HG03280 (cell line): ENCODE results near the gene TRIM44.

ENCODE experiments used
- ATAC-seq: cut with Tn5 transposase; IDR thresholded peaks from one replicate; pipeline ENCODE4 v1.9.1; 2021; ENCODE audit warnings: mild to moderate bottlenecking, moderate library complexity; ENCODE audit not compliant: unreplicated experiment

Gene TRIM44, protein sequence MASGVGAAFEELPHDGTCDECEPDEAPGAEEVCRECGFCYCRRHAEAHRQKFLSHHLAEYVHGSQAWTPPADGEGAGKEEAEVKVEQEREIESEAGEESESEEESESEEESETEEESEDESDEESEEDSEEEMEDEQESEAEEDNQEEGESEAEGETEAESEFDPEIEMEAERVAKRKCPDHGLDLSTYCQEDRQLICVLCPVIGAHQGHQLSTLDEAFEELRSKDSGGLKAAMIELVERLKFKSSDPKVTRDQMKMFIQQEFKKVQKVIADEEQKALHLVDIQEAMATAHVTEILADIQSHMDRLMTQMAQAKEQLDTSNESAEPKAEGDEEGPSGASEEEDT

DNA sequence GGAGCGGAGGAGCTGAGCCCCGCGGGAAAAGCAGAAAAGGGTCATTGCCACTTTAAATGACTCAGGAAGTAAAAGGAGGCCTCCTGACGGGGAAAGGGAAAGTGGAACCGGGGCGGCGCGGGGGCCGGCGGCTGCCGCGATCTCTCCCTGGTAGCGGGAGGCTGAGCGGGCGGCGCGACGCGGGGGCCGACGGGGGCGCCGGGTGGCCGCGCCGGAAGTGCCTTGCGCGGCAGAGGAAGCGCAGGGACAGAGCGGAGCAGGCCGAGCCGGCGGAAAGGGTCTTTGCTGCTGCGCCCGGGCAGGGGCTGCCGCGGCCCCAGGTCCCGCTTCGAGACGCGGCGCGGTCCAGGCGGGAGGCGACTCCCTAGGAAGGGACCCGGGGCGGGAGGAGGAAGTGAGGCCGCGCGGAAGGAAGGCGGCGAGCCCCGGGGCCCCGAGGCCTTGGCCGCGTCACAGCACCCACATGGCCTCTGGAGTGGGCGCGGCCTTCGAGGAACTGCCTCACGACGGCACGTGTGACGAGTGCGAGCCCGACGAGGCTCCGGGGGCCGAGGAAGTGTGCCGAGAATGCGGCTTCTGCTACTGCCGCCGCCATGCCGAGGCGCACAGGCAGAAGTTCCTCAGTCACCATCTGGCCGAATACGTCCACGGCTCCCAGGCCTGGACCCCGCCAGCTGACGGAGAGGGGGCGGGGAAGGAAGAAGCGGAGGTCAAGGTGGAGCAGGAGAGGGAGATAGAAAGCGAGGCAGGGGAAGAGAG is at the start of gene TRIM44:
TSS of gene TRIM44 (plus strand) at position 127 of the 759 bp plus-strand sequence. CDS start at position 464, 337 bp downstream.
- ATAC-seq, result peak; percentile 87

DNA sequence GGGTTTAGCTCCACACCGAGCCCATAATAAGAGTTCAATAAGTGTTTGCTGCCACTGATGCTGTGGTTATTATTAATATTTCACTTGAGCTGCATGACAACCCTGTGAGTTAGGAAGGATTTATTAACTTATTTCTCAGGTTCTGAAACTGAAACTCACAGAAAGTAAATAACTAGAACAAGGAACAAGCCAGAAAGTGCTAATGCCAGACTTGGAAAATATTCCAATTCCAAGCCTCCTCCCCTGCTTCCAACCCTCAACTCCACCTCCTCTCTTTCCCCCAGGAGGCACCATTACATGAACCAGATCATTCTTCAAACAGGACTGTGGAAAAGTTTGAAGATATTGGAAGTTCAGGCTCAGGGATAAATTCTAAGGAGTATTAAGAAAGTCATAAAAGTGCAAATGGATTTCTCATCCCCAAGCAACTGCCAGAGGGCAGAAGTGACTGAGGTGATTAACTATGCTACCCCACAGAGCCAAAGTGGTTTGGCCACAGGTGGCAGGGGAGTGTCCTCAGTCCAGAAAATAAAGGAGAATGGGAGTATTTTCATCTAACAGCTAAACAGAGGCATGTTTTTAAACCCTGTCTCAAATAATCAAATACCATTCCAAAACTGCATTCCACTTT is 47.5 kb upstream of the TRIM44 start:
- ATAC-seq, result no peak

DNA sequence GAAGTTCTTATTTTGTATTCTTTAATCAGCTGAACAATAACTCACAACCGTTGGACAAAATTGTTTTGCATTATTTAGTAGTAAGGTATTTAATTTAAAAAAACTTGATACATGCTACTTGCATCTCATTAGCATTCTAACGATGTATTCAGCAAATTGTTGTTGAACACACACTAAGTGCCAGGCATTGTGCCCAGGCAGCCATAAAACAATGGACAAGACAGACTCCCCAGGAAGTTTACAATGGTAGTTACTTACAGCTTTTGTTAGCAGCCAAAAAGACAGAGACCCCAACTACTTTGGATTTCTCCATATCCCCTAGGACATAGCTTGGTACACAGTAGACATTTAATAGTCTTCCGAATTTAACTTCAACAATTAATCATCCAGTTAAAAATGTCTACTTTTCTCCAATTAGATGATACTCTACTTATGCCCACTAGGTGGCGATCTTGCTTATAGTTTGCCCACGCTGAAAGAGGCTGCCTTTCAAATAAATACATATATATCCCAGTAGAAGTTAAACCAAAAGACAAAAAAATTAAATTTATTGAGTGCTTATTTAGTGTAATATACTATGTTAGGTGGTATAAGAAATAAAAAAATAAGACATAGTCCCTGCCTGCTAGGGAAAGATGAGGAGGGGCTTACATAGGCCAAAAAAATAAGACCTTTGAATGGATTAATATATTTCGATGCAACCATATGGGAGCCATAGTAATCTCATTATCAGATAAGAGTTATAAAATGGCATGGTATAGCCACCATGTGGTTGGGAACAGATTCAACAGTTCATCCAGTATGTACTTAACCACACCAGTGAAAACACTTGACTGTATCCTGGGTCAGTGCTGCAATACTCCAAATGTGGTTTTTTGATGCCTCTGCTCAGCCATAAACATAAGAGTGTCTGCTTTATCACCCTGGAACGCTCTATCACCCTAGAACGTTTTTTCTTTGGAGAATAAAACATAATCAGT is 46.4 kb upstream of the TRIM44 start:
- ATAC-seq, result no peak

DNA sequence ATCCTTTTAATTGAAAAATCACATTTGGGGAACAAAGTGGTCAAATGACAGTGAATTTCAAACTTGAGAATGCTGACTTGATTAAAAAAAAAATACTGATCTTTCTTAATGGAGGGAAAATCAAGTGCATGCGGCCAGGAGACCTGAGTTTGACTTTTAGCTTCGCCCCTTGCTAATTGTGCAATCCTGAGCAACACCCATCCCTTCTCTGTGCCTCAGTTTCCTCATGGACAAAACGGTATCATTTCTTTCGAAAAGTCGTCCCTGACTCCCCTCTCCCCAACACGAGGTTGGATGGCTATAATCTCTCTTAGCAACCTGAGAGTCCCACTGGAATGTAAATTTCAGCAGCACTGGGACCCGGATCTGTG is 45.3 kb upstream of the TRIM44 start:
- ATAC-seq, result no peak

DNA sequence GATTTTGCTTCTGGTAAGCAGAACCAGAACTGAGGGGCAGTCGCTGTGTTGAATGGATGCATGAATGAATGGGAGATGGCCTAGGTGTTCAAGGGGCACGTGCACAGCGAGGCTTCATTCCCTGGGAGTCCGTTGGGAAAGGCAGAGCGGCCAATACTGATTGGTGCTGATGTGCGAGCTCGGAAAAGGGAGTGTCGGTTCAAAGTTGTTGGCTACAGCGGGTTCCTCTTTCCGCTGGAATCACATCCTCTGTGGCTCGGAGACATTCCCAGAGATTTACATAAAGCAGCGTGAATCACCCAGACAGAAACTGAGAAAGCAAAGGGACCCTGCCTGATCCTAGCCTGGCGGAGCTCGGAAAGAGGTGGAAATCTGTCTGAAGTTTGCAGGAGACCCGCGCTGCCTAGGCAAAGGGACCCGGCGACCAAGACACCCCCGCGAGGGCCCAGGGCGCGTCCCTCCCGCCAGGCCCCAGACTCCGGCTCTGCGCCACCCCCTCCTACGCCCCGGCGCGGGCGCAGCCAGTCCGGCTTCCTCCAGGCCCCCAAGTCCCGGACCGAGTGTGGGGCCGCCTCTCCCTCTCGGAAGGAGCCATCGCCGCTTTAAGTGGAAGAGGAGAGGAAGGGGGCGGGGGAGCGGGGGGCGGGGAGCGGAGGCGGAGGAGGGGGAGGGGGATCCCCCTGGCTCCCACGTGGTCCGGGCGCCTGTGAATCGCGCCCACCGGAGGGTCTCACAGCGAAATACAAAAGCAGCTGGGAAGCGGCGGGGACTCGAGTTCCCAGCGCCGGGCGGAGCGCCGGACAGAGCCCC is 44.7 kb upstream of the TRIM44 start, which contains the start of gene FJX1:
TSS of gene FJX1 (plus strand) at position 774 of the 810 bp plus-strand sequence. CDS start 177 bp downstream, outside the sequence.
- peak; percentile 31 for ATAC-seq

DNA sequence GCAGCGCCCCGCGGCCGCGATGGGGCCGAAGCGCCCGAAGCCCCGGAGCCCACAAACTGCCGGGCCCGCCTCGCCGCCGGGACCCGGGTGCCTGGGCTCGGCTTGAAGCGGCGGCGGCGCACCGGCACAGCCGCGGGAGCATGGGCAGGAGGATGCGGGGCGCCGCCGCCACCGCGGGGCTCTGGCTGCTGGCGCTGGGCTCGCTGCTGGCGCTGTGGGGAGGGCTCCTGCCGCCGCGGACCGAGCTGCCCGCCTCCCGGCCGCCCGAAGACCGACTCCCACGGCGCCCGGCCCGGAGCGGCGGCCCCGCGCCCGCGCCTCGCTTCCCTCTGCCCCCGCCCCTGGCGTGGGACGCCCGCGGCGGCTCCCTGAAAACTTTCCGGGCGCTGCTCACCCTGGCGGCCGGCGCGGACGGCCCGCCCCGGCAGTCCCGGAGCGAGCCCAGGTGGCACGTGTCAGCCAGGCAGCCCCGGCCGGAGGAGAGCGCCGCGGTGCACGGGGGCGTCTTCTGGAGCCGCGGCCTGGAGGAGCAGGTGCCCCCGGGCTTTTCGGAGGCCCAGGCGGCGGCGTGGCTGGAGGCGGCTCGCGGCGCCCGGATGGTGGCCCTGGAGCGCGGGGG is 44.0 kb upstream of the TRIM44 start:
- peak; percentile 44 for ATAC-seq

DNA sequence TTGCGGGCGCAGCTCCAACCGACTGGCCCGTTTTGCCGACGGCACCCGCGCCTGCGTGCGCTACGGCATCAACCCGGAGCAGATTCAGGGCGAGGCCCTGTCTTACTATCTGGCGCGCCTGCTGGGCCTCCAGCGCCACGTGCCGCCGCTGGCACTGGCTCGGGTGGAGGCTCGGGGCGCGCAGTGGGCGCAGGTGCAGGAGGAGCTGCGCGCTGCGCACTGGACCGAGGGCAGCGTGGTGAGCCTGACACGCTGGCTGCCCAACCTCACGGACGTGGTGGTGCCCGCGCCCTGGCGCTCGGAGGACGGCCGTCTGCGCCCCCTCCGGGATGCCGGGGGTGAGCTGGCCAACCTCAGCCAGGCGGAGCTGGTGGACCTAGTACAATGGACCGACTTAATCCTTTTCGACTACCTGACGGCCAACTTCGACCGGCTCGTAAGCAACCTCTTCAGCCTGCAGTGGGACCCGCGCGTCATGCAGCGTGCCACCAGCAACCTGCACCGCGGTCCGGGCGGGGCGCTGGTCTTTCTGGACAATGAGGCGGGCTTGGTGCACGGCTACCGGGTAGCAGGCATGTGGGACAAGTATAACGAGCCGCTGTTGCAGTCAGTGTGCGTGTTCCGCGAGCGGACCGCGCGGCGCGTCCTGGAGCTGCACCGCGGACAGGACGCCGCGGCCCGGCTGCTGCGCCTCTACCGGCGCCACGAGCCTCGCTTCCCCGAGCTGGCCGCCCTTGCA is 43.3 kb upstream of the TRIM44 start:
- ATAC-seq, result peak; percentile 34

DNA sequence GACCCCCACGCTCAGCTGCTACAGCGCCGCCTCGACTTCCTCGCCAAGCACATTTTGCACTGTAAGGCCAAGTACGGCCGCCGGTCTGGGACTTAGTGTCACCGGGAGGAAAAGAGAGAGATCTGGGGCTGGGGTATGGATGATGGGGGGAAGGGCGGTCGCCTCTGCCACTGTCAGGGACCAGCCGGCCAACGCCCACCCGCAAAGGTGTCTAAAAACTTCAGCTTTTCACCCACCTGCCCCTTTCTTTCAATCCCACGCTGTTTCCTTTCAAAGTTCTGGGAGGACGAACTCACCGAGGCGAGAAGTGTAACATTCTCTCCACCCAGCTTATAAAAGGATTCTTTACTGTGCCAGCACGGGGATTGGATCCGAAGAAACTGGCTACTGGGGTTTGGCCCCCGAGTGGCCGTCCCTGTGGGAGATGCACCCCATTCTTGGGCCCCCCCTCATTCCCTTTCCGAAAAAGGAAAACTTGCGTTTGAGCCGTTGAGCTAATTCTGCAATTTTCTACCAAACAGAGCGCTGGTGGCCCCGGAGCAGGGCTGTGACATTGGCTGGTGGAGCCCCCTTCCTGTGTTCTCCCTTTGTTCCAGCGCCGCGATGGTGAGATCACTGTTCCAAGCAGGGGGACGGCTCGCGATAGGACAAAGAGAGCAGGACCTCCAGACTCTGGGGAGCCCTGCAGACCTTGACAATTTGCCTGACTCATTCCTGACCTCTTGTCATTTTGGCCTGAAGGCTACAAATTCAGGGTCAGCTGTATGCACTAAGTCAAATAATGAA is 42.5 kb upstream of the TRIM44 start:
- no peak for ATAC-seq

DNA sequence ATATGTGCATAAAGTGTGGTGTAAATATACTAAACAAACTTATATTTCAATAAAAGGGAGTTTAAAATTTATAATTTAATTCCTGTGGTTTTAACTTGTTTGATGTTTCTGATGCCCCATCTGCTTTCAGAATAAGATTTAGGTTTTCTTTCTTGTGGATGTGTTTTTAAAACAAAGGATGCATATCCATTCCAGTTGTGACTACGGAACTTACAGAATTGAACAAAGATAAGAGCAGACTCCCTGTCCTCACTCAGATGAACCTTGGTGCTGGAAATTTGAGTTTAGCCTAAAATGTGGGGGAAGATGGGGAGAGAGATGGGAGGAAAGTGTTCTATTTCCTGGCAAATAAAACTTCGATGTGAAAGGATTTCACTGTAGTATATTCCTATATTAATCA is 41.8 kb upstream of the TRIM44 start:
- no peak for ATAC-seq

DNA sequence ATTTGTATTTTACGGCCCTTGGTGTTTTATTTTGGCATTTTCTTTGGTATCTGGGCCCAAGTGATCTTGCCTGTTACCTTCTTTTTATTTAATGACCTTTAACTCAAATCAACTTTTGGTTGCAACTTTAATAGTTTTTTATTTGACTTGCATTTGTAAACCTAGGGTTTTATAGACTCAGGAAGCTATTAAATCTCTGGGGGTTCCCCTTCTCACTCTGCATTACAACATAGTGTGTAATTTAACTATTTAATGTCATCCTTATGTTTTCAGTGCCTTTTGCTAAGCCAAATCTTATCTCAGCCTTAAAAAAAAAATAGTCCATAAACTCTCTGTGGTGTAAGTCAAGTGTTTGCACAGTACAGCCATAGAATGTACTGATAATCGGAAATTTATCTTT is 41.0 kb upstream of the TRIM44 start:
- no peak for ATAC-seq

DNA sequence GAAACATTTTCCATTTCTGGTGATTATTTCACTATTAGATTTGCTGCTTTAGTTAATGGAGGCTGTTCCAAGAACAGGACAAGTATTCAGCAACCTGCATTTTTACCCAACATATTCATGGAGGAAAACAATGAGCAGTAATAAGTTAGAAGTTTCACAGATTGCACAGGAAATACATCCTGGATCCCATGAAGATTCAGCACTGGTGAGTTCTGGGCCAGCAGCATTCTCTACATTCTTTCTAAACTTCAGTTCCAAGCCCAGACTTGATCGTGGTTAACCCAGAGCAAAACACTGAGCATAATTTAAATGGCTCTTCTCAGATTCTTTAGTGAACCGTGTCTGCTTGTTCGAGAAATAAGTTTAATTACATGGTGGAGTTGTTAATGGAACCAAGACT is 40.5 kb upstream of the TRIM44 start:
- no peak for ATAC-seq

DNA sequence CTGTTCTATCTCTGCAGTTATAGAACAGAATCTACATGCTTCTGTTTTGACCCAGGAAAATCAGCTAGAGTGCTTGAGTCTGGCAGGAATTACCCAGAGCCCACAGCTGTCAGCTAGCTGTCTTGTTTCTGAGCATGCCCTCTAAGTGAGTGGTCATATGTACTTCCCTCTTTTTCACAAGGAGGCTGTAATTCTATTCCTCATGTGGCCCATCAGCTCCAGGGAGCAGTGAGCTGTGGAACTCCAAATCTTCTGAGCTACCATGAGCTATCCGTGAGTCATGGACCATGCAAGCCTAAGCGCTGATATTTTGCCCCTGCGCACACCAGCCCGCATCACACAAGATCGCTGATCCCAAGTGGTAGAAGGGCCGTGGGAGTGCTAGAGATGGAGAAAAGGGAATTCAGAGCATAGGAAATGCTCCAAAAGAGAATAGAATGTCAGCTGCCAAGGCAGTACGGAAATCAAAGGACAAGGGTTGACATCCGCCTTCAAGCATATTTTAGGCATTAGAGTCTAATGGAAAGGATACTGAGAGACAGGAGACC is 38.9 kb upstream of the TRIM44 start:
- ATAC-seq, result no peak

DNA sequence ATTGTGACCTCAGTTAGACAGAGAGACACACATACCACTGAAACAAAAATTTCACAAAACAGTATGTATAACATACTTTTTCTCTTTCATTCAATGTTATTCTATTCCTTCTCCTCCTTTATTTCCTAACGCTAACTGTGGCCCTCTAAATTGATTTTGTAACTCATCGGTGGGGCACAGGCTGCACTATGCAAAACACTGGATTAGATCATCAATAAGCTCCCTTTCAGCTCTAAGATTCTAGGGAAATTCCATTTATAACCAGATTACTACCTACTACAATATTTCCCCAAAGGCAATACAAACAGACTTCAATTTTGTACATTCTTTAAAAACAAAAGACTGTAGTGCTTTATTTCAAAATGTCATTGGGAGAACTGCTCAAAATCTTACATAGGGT is 38.3 kb upstream of the TRIM44 start:
- no peak for ATAC-seq

DNA sequence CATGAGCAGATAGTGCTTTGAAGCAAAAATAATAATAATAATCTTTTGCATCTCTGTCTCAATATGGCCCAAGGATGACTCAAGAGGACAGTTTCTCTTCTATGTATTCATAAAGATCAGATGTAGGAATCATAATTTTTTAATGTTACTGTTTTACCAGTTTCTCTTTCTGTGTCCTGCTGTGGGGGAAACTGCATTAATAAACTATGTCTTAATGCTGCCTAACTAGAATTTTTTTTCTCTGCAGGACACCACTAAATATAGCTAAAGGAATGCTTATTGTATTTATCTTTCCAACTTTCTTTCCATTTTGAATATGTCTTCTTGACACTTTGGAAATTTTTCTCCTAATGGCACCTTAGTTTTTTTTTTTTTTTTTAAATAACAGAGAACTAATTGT is 37.8 kb upstream of the TRIM44 start:
- ATAC-seq, result no peak

DNA sequence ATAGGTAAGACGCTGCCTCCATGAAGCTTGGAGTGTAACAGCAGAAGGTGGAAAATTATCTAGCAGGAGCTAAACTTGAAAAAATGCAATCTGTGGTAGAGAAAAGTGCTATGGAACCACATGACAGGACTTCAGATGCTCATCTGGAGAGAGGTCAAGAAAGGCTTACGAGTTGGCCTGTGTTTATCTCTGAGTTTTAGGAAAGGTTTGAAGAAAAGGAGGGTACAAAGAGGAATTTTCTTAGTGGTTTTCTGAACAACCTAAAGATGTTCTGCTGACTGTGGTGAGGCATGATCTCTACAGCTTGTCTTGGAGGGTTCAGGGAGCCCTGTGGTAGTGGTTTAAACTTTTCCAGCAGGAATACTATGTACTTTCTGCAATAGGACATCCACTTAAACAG is 36.1 kb upstream of the TRIM44 start:
- ATAC-seq, result no peak

DNA sequence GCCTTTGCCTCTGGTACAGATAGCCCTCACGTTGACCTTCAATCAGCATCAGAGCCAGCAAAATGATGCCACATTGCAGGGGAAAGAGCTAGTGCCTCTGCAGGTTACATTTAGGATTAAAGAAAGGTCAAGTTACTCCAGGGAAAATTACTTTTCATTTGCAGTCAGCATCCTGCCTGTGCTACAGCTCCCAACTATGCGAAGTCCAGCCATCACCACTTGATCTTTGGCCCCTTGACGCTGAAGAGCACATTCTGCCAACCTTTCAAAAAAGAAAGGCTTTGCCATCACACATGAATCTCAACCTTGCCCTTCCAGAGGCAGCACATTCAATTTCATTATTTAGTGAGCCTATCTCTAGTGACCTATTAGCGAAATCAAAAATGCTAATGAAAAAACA is 33.1 kb upstream of the TRIM44 start:
- ATAC-seq, result no peak

DNA sequence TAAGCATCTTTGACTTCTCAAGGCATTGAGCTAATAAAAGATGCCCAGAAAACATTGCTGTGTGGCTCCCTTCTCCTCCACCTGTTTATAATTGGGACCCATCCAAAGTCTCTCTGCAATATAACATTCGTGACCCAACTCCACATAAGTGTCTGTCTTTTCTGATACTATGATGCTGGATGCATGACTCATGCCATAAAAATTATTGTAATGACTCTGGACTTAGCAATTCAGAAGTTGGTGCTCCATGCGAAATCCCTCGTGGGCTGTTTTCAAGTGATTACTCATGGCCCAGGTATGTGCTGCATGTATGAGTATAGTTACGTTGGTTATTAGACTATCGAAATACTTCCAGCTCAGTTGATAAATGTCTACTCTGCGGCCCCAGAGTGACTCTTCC is 32.7 kb upstream of the TRIM44 start:
- no peak for ATAC-seq

DNA sequence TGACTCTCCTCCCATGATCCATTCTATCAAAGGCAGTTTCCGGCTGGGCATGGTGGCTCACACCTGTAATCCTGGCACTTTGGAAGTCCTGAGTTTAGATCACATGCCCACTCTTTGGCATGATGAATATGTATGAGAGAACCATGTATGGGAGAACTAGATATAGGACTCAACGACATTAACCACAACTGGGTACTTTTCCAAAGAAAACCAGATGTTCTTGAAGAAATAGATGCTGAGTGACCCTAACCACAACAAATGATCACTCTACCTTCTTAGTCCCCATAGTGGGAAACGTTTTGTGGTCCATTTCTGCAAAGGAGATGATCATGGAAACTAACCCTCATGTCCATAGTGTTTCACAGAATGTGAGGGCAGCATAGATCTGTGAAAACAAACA is 30.7 kb upstream of the TRIM44 start:
- no peak for ATAC-seq
